IPS DF 19.7 (cell line): ENCODE data around the gene PROZ.

Source experiments
- DNase-seq: peaks from one replicate; pipeline ENCODE4 v3.0.0-alpha.2; 2013; ENCODE audit warnings: low read depth, low spot score

Gene PROZ

GRCh38 chr13:113178896-113179167 lies 20.4 kb downstream of the PROZ start:
- DNase-seq, result no peak

- no peak for DNase-seq
Observed at GRCh38 chr13:113179374-113180230, 21.2 kb downstream of the PROZ start.

GRCh38 chr13:113182046-113182445 lies 23.6 kb downstream of the PROZ start:
- DNase-seq, result no peak

DNA sequence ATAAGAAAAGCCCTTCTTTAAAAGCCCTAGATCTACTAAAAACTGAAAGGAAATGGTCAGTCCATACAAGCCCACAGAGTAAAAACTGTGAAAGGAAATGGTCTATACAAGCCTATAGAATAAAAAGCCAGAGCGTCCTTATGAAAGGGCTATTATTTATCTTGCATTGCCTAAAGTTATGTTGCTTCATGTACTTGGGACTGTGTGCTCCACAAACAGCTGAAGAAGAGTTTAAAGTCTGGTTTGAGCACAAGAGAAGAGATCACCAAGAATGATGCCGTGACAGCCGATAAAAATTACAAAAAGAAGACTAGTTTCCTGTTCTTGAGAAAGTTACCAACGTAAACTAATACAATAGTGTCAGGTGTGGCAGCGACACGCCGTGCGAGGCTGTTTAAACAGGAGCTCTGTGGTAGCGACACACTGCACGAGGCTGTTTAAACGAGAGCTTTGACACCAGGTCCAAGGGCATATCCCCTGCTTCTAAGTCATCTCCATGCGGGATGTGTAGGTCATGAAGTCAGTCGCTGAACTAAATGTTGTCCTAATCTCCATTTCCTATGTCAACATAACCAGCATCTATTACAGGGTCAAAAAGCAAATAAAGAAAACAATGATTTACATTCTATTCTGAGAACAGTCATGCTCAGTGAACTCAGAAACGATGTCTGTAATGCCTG lies 25.1 kb downstream of the PROZ start:
- no peak for DNase-seq

DNA sequence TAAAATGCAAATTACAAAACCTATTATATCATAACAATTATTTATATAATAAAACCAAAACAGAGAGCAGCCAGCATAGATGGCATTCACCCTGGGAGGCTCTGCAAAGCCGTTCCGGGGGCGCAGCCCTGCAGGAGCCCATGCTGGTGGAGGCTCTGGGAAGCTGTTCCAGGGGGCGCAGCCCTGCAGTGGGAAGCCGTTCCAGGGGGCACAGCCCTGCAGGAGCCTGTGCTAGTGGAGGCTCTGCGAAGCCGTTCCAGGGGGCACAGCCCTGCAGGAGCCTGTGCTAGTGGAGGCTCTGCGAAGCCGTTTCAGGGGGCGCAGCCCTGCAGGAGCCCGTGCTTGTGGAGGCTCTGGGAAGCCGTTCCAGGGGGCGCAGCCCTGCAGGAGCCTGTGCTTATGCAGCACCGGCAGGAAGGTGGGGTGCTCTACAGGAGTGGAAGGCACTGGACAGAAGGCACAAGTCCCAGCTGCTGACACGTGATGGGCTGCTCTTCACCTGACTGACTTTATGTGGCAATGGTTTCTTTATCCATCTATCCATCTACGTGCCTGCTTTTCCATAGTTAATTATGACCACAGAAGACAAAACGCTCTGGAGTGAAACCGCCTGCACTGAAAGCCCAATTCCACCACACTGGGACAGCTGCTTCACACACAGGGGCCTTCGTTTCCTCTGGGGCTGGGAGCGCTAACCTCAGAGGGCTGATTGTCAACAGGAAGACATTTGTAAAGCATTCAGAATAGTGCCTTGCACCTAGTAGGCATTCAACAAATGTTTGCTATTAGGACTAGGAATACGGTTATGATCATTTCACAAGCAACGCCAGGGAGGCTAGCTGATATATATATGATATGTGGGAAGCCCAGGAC lies 26.4 kb downstream of the PROZ start:
- DNase-seq, result no peak

GRCh38 chr13:113186061-113186900 lies 27.8 kb downstream of the PROZ start:
- no peak for DNase-seq

- DNase-seq, result no peak
Observed at GRCh38 chr13:113187263-113187669, 28.8 kb downstream of the PROZ start.

DNA sequence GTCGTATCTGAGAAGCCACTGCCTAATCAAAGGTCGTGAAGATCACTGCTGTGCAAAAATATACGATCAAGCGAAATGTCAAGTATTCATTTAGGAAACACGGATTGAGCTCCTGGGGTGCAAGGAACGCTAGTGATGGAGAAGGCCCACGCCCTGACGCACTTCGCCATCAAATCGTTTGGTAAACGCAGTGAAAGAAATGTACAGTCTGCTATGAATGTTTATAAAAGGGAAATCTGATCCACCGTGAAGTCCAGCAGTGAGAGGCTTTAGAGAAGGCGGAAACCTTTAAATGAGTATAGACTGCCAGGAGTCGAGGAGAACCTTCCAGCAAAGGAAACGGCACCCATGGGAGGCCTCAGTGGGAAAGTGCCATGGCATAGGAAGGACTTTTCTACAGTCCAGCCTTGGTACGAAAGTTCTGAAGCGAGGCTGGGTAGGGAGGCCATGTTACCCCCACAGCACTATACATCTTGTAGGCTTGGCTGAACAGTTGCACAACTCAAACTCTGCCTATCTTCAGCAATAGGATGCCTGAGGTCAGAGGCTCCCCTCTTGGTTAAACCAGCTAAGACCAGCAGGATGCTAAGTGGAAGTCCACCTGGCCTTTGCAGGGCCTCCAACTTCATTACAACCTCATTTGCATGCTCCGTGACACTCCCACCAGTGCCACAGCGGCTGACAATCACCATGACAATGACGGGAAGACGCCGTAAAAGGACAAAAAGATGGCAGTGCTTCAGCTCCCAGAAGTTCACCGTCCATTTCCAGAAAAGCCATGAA lies 29.6 kb downstream of the PROZ start:
- no peak for DNase-seq

DNA sequence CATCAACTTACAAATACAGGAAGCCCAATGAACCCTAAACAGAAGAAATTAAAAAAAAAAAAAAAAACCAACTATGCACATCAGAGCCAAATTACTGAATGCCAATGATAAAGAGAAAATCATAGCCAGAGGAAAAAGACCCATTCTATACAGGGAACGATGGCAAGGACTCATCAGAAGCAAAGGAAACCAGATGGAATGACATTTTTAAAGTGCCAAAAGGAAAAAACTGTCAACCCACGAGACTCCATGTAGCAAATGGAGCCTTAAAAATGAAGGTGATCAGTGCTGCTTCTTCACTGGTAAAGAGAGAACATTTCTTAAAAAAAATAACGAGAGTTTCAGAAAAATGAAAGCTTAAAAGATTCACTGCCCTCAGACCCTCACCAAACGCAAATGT lies 31.7 kb downstream of the PROZ start:
- no peak for DNase-seq

- no peak for DNase-seq
Observed at GRCh38 chr13:113192279-113192678, 33.8 kb downstream of the PROZ start.

GRCh38 chr13:113192902-113193301 lies 34.5 kb downstream of the PROZ start:
- no peak for DNase-seq

DNA sequence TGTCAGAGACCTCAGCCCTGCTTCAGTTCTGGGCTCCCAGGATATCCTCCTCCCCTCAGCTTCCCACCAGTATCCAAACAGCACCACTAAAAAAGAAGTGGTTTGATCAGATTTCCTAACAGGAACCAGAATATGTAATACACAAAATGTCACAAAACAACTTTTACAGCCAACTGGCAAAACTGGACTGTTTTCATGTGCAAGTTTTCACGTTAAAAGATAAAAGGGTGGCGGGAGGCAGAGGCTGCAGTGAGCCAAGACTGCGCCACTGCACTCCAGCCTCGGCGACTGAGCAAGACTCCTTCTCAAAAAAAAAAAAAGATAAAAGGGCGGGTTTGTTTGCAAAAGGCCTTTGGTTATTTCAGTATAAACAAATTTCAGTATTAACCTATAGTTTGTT lies 36.9 kb downstream of the PROZ start:
- DNase-seq, result no peak

DNA sequence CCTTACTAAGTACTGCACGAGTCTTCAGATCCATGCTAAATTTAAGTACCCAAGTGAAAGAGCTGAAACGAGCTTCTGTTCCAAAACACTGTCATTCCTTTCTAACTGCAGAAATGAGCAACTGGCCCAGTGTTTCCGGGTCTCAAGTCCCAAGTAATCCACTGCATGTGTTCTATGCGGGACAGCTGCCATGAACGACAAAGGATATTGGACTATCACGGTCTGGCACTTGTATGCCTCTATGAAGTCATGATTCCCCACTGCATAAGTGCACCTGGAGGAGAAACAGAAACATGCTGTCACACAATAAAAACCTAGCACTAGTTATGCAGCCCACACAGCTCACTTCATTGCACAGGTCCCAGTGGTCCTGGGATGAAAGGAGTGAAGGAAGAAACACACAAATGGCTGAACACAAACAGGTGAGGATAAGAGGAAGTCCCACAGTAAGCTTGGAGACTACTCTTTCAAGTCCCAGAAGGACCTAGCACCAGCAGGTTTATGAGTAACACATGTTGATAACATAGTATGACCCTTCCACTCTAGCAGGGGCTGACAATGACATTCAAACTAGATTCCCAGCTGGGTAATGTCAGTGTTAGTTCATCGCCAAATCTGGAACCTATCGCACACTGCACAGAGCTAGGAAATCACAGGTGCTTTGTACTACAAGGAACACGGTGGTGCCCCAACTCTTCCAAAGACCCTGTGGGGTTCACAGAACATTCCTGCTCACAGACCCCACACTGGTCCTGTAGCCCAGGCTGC lies 38.7 kb downstream of the PROZ start:
- no peak for DNase-seq

DNA sequence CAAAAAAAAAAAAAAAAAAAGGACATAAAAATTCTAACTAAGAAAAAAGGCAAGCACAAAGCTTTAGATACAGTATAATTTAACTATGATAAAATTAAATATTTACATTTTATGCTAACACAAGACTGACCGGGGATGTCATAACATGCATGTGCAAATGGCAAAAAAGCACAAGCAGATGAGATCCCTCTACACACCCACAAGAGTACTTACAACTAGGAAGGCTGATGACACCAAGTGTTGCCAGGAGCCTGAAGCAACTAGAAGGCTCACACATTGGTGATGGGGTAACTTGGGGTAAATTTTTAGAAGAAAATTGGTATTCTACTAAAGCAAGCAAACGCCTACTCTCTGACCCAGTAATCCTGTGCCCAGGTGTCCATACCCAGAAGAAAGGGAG lies 43.4 kb downstream of the PROZ start:
- DNase-seq, result no peak

DNA sequence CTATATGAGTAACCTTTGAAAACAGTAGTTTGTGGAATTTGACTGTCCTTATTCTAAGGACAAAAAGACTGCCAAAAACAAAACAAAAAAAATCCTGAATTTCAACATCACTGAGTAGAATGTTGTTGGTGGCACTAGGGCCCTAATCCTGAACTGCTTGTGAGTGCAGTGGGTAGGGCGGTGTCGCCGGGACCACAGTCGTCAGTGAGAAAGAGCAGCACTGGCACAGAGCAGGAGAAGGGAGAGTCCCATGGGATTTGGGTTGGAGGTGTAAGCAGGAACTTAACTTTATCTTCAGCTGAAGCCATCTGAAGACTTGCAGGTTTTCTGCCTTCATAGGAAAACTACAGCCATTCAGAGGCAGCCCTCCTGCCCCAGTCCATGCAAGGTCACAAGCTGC lies 44.5 kb downstream of the PROZ start:
- DNase-seq, result no peak

DNA sequence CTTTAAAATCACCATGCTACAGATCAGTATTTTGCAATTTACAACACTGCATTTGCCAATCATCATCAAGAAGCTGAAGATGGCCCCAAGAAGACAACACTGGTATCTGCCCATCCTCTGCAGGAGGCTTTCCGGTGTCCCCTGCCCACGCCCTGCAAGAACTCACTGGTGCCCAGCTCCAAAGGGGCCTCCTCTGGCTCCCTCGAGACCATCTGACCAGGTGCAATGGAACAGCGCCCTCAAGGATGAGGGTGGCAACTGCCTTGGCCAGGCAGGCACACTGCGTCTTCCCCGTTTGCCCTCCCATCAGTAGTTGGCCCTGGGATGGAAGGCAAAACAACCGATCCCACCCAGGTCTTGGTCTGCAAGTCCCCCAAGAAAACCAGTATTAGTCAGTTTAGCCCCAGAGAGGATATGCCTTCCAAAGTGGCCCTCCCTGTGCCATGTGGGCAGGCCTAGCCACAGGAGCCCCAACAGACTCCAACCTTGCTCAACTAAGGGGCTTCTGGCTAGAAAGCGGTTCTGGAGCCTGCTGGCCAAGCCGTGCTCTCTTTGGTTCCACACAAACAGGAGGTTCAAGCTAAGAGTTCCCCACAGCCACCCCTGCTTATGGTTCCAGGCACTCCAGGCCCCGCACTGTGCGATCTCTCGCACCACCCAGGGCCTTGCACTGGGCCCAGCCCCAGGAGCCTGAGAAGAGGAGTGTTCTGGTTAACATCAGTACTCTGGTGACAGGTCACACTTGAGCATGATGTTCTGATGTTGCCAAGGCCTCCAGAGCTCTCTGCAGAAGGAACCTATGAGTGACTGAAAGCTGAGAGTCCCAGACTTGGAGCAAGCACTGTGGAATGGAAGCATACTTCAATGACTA lies 45.3 kb downstream of the PROZ start:
- DNase-seq, result no peak

- no peak for DNase-seq
Observed at GRCh38 chr13:113204378-113204734, 45.9 kb downstream of the PROZ start.

DNA sequence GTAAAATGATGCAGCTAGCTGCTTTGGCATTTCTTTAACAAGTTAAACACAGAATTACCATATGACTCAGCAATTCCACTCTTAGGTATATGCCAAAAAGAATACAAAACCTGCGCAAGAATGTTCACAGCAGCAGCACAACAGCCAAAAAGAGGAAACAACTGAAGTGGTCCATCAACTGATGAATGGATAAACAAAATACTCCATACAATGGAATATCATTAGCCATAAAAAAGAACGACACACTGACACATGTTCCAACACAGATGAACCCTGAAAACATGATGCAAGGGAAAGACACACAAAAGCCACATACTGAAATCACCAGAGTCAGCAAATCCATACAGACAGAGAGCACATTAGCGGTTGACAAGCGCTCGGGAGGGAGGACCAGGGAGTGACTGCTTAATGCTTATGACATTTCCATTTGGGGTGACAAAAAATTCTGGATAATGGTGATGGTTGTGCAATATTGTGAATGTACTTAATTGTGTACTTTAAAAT lies 47.0 kb downstream of the PROZ start:
- no peak for DNase-seq

DNA sequence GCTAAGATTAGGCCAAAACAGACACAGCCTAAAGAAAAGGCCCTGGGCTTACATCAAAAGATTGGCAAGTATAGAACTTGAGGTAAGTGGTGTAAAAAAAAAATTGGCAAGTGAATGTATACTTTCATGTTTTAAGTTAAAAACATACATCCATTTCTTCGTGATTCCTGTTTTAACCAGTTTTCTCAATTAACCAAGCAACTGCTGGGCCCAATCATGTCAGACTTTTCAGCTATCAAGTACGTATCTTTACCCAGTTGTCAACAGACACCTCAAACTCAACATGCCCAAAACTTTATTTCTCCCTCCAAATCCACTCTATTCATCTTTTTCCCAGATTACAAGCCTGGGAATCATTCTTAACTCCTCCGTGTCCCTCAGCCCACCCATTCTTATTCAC lies 49.0 kb downstream of the PROZ start:
- no peak for DNase-seq
